BLaER1 treated with 17β-estradiol and CSF1 and Interleukin-3, amounts not matched to agents 10 nM and 100 nM (cell line): Measurements from ENCODE around the gene RASSF9.

Experiments
- H3K27ac ChIP-seq, 11 experiments: shearing (Covaris generic); formaldehyde crosslinking; 2 replicates each; pipeline ENCODE4 v1.8.1; 2022
- H3K27me3 ChIP-seq, 11 experiments: shearing (Covaris generic); formaldehyde crosslinking; 2 replicates each; pipeline ENCODE4 v1.8.1; 2022
- H3K36me3 ChIP-seq, 11 experiments: shearing (Covaris generic); formaldehyde crosslinking; 2 replicates each; pipeline ENCODE4 v1.8.1; 2022
- H3K4me1 ChIP-seq, 10 experiments: shearing (Covaris generic); formaldehyde crosslinking; 2 replicates each; pipeline ENCODE4 v1.8.1; 2022
- H3K4me2 ChIP-seq, 11 experiments: shearing (Covaris generic); formaldehyde crosslinking; 2 replicates each; pipeline ENCODE4 v1.8.1; 2022
- H3K4me3 ChIP-seq, 10 experiments: shearing (Covaris generic); formaldehyde crosslinking; 2 replicates each; pipeline ENCODE4 v1.8.1; 2022
- H3K9ac ChIP-seq, 11 experiments: shearing (Covaris generic); formaldehyde crosslinking; 2 replicates each; pipeline ENCODE4 v1.8.1; 2022
- H3K9me3 ChIP-seq, 11 experiments: shearing (Covaris generic); formaldehyde crosslinking; replicated peaks in 1 of 11; 2 replicates each; pipeline ENCODE4 v1.8.1; 2022
- H4K20me1 ChIP-seq, 11 experiments: shearing (Covaris generic); formaldehyde crosslinking; 2 replicates each; pipeline ENCODE4 v1.8.1; 2022
- Cebpa-rat ChIP-seq, 11 experiments: shearing (Covaris generic); IDR thresholded peaks; 2 replicates each; pipeline ENCODE4 v1.8.1; 2022

Gene RASSF9

GRCh38 chr12:85823436-85824180 lies 12.6 kb downstream of the RASSF9 start:
- no peak overlapping the region for H3K4me2 ChIP-seq
- H3K9me3 ChIP-seq = no peaks in the 10 kb centered on the region
- H4K20me1 ChIP-seq = no peaks in the 10 kb centered on the region
- H3K27me3 ChIP-seq = no peaks in the 10 kb centered on the region
- no peak overlapping the region for H3K27ac ChIP-seq
- no peak overlapping the region for H3K4me3 ChIP-seq
- H3K9ac ChIP-seq = no peak overlapping the region
- TF ChIP-seq Cebpa-rat (IDR thresholded peaks at IDR 0.05) = no peak
- no peaks in the 10 kb centered on the region for H3K4me1 ChIP-seq
- no peaks in the 10 kb centered on the region for H3K36me3 ChIP-seq

GRCh38 chr12:85821759-85822158 lies 14.4 kb downstream of the RASSF9 start:
- Histone ChIP-seq H3K4me1 (no peaks in the 10 kb centered on the region), H3K36me3 (no peaks in the 10 kb centered on the region), H3K4me3 (no peak overlapping the region), H4K20me1 (no peaks in the 10 kb centered on the region), H3K27me3 (no peaks in the 10 kb centered on the region), H3K9me3 (no peaks in the 10 kb centered on the region), H3K4me2 (no peak overlapping the region), H3K9ac (no peak overlapping the region), H3K27ac (no peak overlapping the region)
- peak in 2 of 11 experiments; percentile 22 to 62; a peak in 2 of 22 replicates for TF ChIP-seq Cebpa-rat (IDR thresholded peaks at IDR 0.05)

DNA sequence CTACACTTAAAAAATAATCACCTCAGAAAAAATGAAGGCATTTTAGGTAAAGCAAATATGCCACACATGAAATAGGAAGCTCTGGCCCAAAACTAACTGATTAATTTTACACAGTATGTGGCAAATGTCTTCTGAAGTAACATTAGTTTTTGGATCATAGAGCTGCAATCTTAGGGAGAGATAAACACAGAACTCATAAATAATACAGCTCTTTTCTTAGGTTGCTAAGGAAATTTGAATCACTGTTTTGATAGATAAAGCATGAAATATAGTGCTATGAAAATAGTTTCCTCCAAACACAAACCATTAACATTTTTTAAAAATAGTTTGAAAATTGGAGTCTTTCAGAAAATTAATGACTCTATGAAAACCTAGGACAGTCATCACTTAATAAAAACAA lies 15.0 kb downstream of the RASSF9 start:
- no peak for TF ChIP-seq Cebpa-rat (IDR thresholded peaks at IDR 0.05)
- Histone ChIP-seq H3K4me3 (no peak overlapping the region), H3K36me3 (no peaks in the 10 kb centered on the region)

GRCh38 chr12:85820101-85820500 lies 16.1 kb downstream of the RASSF9 start:
- Histone ChIP-seq H3K9me3 (no peaks in the 10 kb centered on the region), H3K4me2 (no peak overlapping the region), H4K20me1 (no peaks in the 10 kb centered on the region), H3K27ac (no peak overlapping the region), H3K9ac (no peak overlapping the region), H3K4me1 (no peaks in the 10 kb centered on the region), H3K36me3 (no peaks in the 10 kb centered on the region), H3K4me3 (no peak overlapping the region), H3K27me3 (no peaks in the 10 kb centered on the region)
- no peak for TF ChIP-seq Cebpa-rat (IDR thresholded peaks at IDR 0.05)

More for the DNA sequence above, 15.0 kb downstream of the RASSF9 start:
- H3K9ac ChIP-seq = no peak overlapping the region
- H3K9me3 ChIP-seq = no peaks in the 10 kb centered on the region
- H3K27me3 ChIP-seq = no peaks in the 10 kb centered on the region
- H4K20me1 ChIP-seq = no peaks in the 10 kb centered on the region
- no peak overlapping the region for H3K27ac ChIP-seq
- H3K4me1 ChIP-seq = no peaks in the 10 kb centered on the region
- no peak overlapping the region for H3K4me2 ChIP-seq

GRCh38 chr12:85814741-85815140 lies 21.5 kb downstream of the RASSF9 start:
- no peak overlapping the region for H3K9ac ChIP-seq
- H3K4me3 ChIP-seq = no peak overlapping the region
- no peaks in the 10 kb centered on the region for H4K20me1 ChIP-seq
- no peak overlapping the region for H3K4me2 ChIP-seq
- no peaks in the 10 kb centered on the region for H3K9me3 ChIP-seq
- no peaks in the 10 kb centered on the region for H3K4me1 ChIP-seq
- H3K27ac ChIP-seq = no peak overlapping the region
- TF ChIP-seq Cebpa-rat (IDR thresholded peaks at IDR 0.05) = no peak
- no peaks in the 10 kb centered on the region for H3K27me3 ChIP-seq
- no peaks in the 10 kb centered on the region for H3K36me3 ChIP-seq

DNA sequence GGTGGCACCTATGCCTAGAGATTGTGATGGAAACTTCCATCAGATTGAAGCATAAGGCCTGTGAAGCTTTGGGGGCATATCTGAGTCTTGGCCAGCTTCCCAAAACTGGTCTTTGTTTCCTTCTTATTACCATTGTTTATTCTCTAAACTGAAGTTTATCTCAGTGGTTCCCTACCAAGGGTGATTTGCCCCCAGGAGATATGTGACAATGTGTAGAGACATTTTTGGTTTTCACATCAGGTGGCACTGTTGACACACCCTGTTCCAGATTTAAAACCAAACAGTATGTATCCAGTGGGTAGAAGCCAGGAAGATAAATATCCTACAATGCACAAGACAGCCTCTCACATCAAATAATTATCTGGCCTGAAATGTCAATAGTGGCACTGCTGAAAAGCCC lies 22.1 kb downstream of the RASSF9 start:
- Histone ChIP-seq H3K4me2 (no peak overlapping the region), H4K20me1 (no peaks in the 10 kb centered on the region), H3K4me3 (no peak overlapping the region), H3K27ac (no peak overlapping the region), H3K4me1 (no peaks in the 10 kb centered on the region), H3K27me3 (no peaks in the 10 kb centered on the region), H3K36me3 (no peaks in the 10 kb centered on the region), H3K9ac (no peak overlapping the region), H3K9me3 (no peaks in the 10 kb centered on the region)
- TF ChIP-seq Cebpa-rat (IDR thresholded peaks at IDR 0.05) = no peak

- H3K4me1 ChIP-seq = peaks cover 0 to 19% (median 1%) of the 10 kb centered on the region in 10 experiments; a peak in 6 of 20 replicates
- no peaks in the 10 kb centered on the region for H4K20me1 ChIP-seq
- no peaks in the 10 kb centered on the region for H3K9me3 ChIP-seq
- no peaks in the 10 kb centered on the region for H3K27me3 ChIP-seq
- H3K27ac ChIP-seq = no peak overlapping the region
- no peak overlapping the region for H3K9ac ChIP-seq
- no peak overlapping the region for H3K4me3 ChIP-seq
- no peak for TF ChIP-seq Cebpa-rat (IDR thresholded peaks at IDR 0.05)
- no peak overlapping the region for H3K4me2 ChIP-seq
- H3K36me3 ChIP-seq = no peaks in the 10 kb centered on the region
Observed at GRCh38 chr12:85809500-85809899, 26.7 kb downstream of the RASSF9 start.

DNA sequence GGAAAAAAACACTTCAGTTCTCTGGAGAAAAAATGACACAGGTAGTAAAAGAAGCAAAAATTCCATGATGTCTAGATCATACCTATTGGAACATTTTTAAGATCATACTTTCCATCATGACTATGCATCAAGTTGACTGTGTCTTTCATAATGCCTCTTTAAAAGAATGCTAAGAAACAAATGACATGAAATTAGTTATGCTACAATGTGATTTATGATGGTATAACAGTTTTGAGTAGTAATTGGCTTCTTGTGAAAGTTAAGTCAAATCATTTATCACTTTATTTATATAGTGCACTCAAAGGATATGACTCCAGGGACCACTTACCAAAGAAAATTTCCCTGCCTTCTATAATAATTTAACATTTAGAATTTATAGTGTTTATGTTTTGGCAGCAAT lies 28.5 kb downstream of the RASSF9 start:
- peaks cover 0 to 29% (median 1%) of the 10 kb centered on the region in 10 experiments; a peak in 6 of 20 replicates for H3K4me1 ChIP-seq
- H3K27me3 ChIP-seq = no peaks in the 10 kb centered on the region
- H4K20me1 ChIP-seq = no peaks in the 10 kb centered on the region
- no peak for TF ChIP-seq Cebpa-rat (IDR thresholded peaks at IDR 0.05)
- no peak overlapping the region for H3K4me2 ChIP-seq
- no peak overlapping the region for H3K9ac ChIP-seq
- H3K9me3 ChIP-seq = no peaks in the 10 kb centered on the region
- no peaks in the 10 kb centered on the region for H3K36me3 ChIP-seq
- H3K27ac ChIP-seq = no peak overlapping the region
- no peak overlapping the region for H3K4me3 ChIP-seq

- H4K20me1 ChIP-seq = no peaks in the 10 kb centered on the region
- no peaks in the 10 kb centered on the region for H3K36me3 ChIP-seq
- peaks cover 0 to 30% (median 1%) of the 10 kb centered on the region in 10 experiments; a peak in 6 of 20 replicates for H3K4me1 ChIP-seq
- H3K4me2 ChIP-seq = peak overlapping the region in 5 of 11 experiments; percentile 7 to 73 (median 37); a peak in 7 of 22 replicates
- TF ChIP-seq Cebpa-rat (IDR thresholded peaks at IDR 0.05) = no peak
- no peaks in the 10 kb centered on the region for H3K27me3 ChIP-seq
- H3K9me3 ChIP-seq = no peaks in the 10 kb centered on the region
- no peak overlapping the region for H3K4me3 ChIP-seq
- no peak overlapping the region for H3K9ac ChIP-seq
- H3K27ac ChIP-seq = no peak overlapping the region
Observed at GRCh38 chr12:85805654-85806053, 30.6 kb downstream of the RASSF9 start.

DNA sequence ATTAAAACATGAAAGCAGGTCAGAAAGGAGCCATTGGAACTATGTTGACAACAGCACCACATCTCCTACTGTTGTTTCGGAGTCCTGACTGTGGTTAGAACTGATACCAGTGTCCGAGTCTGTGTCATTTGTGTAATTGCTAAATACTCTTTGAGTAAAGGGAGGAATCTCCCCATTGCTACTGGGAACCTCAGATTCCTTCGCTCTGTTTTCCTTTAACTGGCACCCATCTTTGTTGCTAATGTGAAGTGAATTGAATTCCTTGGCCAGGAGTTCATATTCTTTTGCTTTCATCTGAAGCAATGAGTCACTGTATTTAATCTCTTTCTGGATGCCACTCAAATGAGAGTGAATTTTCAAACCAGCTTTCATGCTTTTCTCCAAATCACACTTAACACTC lies 31.5 kb downstream of the RASSF9 start:
- Histone ChIP-seq H3K4me2 (peak overlapping the region in 2 of 11 experiments; percentile 37 to 73; a peak in 2 of 22 replicates), H3K27ac (no peak overlapping the region), H3K9me3 (no peaks in the 10 kb centered on the region), H3K9ac (no peak overlapping the region), H3K27me3 (no peaks in the 10 kb centered on the region), H3K36me3 (no peaks in the 10 kb centered on the region), H3K4me3 (no peak overlapping the region), H3K4me1 (peaks cover 0 to 30% (median 1%) of the 10 kb centered on the region in 10 experiments; a peak in 6 of 20 replicates), H4K20me1 (no peaks in the 10 kb centered on the region)
- no peak for TF ChIP-seq Cebpa-rat (IDR thresholded peaks at IDR 0.05)
